ENCODE measurements around the gene USP30.
"Not testable (repeated sequence)": the region's sequence is repeated elsewhere in the genome, so short reads cannot be mapped to it uniquely, and the experiment has no call there.

USP30 gene

DNA sequence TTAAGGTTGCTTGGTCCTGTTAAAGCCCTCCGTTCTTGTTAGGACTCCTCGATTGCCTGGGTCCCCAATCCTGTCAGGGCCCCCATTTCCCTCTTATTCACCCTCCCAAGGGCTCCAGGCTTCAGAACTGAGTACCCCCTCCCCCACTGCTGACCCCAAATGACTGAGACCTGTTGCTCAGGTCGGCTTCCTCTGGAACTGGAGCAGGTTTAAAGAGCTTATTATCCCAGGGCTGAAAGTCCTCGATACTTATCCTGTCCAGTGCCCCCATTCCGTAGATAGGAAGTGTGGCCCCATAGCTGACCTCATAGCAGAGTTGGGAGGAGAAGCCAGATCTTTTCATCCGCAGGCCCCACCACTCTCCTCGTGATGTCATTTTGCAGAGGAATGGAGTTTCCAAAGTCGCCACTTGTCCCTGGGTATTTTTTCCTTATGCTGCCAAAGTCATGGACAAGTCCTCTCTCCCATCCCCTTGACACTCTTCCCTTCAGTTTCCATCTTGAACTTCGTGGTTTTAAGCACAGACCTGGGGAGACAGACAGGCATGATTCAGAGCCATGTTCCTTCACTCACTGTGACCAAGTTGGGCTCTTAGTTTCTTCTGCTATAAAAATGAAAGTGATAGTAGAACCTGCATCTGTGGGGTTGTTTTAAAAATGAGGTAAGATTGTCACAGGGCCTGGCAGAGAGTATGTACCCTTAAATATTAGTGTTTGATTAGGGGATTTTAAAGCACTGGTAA is 1.2 kb downstream of the USP30 start:
- peak in 1 of 2 donors; percentile 13 for DNase-seq

DNA sequence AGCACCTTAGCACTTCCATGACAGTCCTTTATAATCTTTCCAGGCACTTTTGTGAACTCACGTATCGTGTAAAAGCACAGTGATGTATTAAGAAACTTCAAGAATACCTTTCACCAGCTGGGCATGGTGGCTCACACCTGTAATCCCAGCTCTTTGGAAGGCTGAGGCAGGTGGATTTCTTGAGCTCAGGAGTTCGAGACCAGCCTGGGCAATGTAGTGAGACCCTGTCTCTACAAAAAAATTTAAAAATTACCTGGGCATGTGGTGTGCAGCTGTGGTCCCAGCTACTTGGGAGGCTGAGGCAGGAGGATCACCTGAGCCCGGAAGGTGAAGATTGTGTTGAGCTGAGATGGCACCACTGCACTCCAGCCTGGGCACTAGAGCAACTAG is 1.7 kb downstream of the USP30 start:
- not testable (repeated sequence) for DNase-seq

- no peak for DNase-seq
Observed at GRCh38 chr12:109054520-109054919, 2.1 kb downstream of the USP30 start.

- no peak for DNase-seq
Observed at GRCh38 chr12:109056891-109057290, 4.5 kb downstream of the USP30 start.

DNA sequence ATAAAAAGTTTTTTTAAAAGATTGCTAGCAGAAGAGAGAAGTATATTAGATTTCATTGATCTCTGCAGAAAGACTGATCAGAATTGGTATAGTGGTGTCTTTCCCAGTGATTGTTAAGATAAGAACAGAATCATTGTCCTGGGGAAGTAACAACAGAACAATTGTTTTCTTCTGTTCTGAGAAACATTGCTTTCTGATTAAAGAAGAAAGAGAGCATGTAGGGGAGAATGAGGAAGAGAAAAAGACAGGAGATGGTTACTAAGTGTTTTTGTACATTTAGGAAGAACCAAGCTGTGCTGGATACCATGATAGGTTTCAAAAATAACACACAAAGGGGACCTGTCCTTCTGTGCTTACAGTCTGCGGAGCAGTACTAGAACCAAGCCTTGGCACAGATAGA is 5.0 kb downstream of the USP30 start:
- no peak for DNase-seq

DNA sequence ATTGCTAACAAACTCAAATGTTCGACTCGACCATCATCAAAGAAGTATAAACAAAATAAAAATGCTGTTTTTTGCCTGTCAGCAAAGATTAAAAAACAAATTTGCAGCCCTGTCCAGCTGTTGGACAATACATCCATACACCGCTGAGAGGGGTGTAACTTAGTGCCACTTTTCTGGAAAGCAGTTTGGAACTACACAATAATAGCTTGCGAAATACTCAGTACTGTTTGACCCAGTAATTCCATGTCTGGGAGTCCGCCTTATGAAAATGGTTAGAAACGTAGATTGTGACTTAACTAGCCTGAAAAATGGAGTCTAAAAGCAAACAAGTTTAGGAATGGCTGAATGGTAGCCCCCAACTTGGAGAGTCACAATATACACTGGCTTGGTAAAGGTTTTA is 6.4 kb downstream of the USP30 start:
- no peak for DNase-seq

GRCh38 chr12:109064143-109064542 is 11.8 kb downstream of the USP30 start:
- DNase-seq, result no peak

DNA sequence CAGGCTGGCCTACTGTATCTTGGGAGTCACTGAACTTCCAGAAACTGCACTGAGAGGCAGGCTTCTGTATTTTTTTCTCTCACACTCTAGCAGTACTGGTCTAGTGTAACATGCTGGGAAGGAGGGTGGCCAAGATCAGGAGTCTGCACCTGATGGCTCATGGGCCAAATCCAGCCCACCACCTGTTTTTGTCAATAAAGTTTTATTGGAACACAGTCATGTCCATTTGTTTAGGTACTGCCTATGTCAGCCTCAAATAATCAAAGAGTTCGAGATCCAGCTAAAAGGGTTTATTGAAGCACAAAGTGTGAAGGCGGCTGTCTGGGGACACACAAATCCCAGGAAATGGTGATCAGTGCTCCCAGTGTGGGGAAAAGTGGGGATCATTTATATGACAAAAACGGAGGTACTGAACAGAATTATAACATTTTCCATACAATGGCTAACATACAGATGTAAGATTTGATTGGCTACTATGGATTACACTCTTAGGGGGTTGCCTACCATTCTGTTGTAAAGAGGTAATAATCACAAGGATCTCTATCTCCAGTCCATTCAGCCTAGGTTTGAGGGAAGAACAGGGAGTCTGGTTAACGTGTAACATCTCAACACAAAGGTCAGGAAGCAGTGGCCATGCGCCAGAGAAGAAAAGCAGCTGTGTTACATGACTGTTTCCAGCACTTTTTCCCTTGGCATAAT is 12.9 kb downstream of the USP30 start:
- no peak for DNase-seq

- DNase-seq, result no peak
Observed at GRCh38 chr12:109065853-109066193, 13.4 kb downstream of the USP30 start.

- no peak for DNase-seq
Observed at GRCh38 chr12:109069307-109070271, 17.2 kb downstream of the USP30 start.

GRCh38 chr12:109074866-109075265 is 22.5 kb downstream of the USP30 start:
- DNase-seq, result no peak

- DNase-seq, result no peak
Observed at GRCh38 chr12:109082751-109083150, 30.4 kb downstream of the USP30 start.

DNA sequence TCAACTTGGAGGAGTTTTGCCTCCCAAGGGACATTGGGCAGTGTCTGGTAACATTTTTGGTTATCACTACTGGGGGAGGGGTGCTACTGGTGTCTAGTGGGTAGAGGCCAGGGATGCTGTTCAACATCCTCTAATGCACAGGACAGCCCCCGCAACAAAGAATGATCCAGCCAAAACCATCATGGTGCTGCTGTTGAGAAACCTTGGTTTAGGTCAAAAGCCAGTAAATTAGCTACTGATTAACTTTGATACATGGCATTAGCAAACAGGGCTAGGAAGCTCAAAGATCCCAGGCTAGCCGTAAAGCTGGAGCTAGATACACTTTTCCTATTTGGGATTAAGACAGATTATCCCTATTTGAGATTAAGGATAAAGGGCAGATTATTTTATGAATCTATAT is 32.0 kb downstream of the USP30 start:
- DNase-seq, result no peak

DNA sequence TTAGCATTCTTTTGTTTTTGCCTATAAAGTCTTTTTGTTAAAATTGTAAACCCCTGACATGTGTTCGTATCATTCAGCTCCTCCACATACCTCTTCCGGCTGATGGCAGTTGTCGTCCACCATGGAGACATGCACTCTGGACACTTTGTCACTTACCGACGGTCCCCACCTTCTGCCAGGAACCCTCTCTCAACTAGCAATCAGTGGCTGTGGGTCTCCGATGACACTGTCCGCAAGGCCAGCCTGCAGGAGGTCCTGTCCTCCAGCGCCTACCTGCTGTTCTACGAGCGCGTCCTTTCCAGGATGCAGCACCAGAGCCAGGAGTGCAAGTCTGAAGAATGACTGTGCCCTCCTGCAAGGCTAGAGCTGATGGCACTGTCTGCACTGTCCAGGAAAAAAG is 33.2 kb downstream of the USP30 start:
- DNase-seq, result no peak

DNA sequence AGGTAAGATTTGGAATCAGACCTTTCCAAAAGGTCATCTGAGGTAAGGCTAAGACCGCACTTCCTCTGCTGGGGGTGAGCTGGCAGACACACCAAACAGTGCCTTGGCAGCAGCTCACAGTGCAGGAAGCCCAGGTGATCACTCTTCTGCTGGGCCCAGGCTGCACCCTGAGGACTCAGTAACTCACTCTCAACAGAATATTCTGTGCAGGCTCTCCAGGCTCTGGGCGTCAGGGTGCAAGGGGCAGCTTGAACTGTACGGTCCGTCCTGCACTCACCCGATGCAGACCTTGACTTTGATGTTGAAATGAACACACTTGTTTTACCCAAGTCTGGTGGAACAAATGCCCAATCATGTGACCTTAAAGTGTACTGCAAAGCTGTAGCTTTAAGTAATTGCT is 34.9 kb downstream of the USP30 start:
- DNase-seq, result no peak

GRCh38 chr12:109088818-109089217 is 36.4 kb downstream of the USP30 start:
- no peak for DNase-seq

DNA sequence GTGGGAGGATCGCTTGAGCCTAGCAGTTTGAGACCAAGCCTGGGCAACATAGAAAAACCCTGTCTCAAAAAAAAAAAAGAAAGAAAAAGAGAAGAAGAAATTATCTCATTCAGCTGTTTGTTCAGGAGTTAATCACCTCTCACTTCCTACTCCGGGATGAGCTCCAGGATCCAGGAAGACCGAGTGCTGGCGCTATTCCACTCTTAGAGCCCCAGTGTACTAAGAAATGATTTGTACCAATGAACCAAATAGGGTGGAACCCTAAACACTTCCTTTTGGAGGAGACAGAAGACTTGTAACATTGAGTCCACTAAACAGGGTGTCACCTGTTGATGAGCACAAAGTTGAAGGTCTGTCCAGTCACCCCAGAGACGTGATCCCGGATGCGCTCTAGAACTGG is 37.3 kb downstream of the USP30 start:
- DNase-seq, result no peak

- no peak for DNase-seq
Observed at GRCh38 chr12:109092497-109093021, 40.2 kb downstream of the USP30 start.

DNA sequence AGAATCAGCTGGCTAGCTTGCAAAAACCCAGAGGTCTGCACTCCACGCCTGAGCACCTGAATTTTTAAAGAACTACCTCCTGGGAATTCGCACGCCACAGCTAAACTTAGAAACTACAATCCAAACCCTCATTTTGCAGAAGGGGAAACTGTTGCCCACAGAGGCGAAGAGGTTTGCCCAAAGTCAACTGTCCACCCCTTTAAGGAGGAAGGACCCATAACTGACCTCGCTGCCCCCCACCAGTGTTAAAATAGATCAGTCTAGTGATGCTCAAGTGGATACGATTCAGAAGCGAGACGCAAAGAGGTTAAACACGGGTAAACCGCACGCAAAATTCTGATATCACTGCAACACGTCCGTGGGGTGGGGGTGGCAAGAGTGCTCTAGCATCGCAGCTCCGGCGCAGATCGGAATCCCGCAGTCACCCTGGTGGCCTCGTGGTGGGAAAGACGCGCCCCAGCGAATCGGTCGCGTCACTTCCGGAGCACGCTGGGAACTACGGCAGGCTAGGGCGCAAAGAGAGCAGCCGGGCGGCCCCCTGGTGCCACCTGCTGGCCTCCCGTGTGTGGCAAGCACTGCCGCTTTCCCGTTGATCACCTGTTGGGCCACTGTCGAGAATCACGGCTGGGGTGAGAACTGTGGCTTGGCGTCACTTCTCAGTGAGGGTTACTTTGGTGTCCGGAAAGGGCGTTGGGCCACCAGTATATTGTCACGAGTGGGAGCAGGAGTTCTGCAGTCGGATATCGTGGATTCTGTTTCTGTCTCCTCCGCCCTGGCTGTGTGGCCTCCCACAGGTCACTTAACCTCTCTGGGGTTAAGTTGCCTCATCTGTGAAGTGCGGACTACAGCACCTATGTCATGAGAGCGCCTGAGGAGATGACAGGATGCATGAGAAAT is 40.9 kb downstream of the USP30 start, which contains the start of gene ALKBH2:
Gene ALKBH2 (minus strand): TSS at position 451 of the 897 bp plus-strand sequence. CDS start 686 bp downstream, outside the sequence.
- DNase-seq, result peak; percentile 93 to 94

- DNase-seq, result no peak
Observed at GRCh38 chr12:109097140-109097434, 44.7 kb downstream of the USP30 start.

DNA sequence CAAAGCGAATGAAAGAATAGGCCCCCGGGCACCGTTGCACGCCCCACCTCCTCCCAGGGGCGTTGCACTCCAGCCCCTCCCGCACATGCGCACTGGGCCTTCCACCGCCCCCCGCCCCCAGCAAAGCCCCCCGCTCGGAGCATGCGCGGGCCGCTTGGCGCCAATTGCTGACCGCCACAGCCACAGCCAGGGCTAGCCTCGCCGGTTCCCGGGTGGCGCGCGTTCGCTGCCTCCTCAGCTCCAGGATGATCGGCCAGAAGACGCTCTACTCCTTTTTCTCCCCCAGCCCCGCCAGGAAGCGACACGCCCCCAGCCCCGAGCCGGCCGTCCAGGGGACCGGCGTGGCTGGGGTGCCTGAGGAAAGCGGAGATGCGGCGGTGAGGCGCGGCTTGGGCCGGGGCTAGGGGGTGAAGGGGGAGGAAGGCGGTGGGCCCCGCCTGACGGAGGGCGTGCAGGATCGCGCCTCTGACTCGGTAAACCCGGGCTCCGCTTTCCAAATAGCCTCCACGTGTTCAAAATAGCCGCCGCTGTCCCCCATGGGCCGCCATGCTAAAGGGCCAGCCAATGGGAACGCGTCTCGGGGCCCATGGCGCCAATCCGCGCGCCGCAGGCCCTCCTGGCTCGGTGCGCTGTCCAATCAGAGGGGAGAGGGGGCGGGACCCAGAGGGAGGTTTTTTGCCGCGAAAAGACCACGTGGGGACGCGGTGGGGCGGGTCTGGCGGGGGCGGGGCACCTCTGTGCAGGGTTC is 45.2 kb downstream of the USP30 start, which contains the start of gene UNG:
Gene UNG (plus strand): TSS at position 163 of the 748 bp plus-strand sequence. CDS start 83 bp downstream, at position 246.
- DNase-seq, result peak; percentile 97

Measured in inflammatory macrophage (primary cell).